Kidney epithelial cell (primary cell): ENCODE data around the gene TBX18. TPM values are rescaled to one million over a fixed set of nuclear protein-coding genes. Genes with fewer than 3 reads are reported as not detected.

Experiments used
- DNase-seq: peaks from one replicate; pipeline ENCODE4 v3.0.0-alpha.2; 2010; ENCODE audit warnings: low read depth
- H3K27me3 ChIP-seq: 2 replicates; pipeline ENCODE4 v1.6.0; 2011; ENCODE audit warnings: low read length; ENCODE audit not compliant: control insufficient read depth, insufficient read depth
- H3K36me3 ChIP-seq: 2 replicates; pipeline ENCODE4 v1.5.1; 2011; ENCODE audit warnings: low read length; ENCODE audit not compliant: control insufficient read depth, insufficient read depth
- H3K4me3 ChIP-seq: 2 replicates; pipeline ENCODE4 v1.5.1; 2011; ENCODE audit warnings: low read depth, mild to moderate bottlenecking, control low read depth, low read length
- total RNA-seq: library from RNA; depleted of rRNA; stranded (reverse); fragments of >200 nt; gene quantifications from 2 replicates; pipeline ENCODE4 v1.2.3, GENCODE V29; 2015
- TF ChIP-seq, protein P1 (sequence below): IDR thresholded peaks from 2 replicates; pipeline ENCODE4 v1.5.1; 2011; ENCODE audit warnings: mild to moderate bottlenecking, moderate library complexity, low read length, control low read depth, inconsistent platforms; ENCODE audit not compliant: insufficient read depth, poor library complexity, severe bottlenecking

Gene TBX18
- total RNA-seq, 1 donor from 2014 or later = 0.46 TPM

- no peak overlapping the region for H3K4me3 ChIP-seq
- TF ChIP-seq, protein P1, sequence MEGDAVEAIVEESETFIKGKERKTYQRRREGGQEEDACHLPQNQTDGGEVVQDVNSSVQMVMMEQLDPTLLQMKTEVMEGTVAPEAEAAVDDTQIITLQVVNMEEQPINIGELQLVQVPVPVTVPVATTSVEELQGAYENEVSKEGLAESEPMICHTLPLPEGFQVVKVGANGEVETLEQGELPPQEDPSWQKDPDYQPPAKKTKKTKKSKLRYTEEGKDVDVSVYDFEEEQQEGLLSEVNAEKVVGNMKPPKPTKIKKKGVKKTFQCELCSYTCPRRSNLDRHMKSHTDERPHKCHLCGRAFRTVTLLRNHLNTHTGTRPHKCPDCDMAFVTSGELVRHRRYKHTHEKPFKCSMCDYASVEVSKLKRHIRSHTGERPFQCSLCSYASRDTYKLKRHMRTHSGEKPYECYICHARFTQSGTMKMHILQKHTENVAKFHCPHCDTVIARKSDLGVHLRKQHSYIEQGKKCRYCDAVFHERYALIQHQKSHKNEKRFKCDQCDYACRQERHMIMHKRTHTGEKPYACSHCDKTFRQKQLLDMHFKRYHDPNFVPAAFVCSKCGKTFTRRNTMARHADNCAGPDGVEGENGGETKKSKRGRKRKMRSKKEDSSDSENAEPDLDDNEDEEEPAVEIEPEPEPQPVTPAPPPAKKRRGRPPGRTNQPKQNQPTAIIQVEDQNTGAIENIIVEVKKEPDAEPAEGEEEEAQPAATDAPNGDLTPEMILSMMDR = no peak
- DNase-seq = no peak
Measured at GRCh38 chr6:84801250-84801649, 36.9 kb upstream of the TBX18 start.

GRCh38 chr6:84798257-84798656 lies 33.9 kb upstream of the TBX18 start:
- no peaks in the 10 kb centered on the region for H3K36me3 ChIP-seq
- TF ChIP-seq, protein P1 = no peak
- H3K27me3 ChIP-seq = no peaks in the 10 kb centered on the region
- H3K4me3 ChIP-seq = no peak overlapping the region
- DNase-seq = no peak

More at GRCh38 chr6:84801250-84801649, 36.9 kb upstream of the TBX18 start:
- Histone ChIP-seq H3K27me3 (no peaks in the 10 kb centered on the region), H3K36me3 (no peaks in the 10 kb centered on the region)

- Histone ChIP-seq H3K36me3 (no peaks in the 10 kb centered on the region), H3K4me3 (no peak overlapping the region), H3K27me3 (no peaks in the 10 kb centered on the region)
- TF ChIP-seq, protein P1 = no peak
- DNase-seq = no peak
Measured at GRCh38 chr6:84796343-84796742, 31.9 kb upstream of the TBX18 start.

GRCh38 chr6:84791927-84792326 lies 27.5 kb upstream of the TBX18 start:
- DNase-seq = no peak
- Histone ChIP-seq H3K36me3 (no peaks in the 10 kb centered on the region), H3K27me3 (no peaks in the 10 kb centered on the region), H3K4me3 (no peak overlapping the region)
- TF ChIP-seq, protein P1 = no peak

GRCh38 chr6:84791233-84791632 lies 26.8 kb upstream of the TBX18 start:
- H3K27me3 ChIP-seq = no peaks in the 10 kb centered on the region
- H3K36me3 ChIP-seq = no peaks in the 10 kb centered on the region
- no peak overlapping the region for H3K4me3 ChIP-seq
- TF ChIP-seq, protein P1 = no peak
- no peak for DNase-seq

DNA sequence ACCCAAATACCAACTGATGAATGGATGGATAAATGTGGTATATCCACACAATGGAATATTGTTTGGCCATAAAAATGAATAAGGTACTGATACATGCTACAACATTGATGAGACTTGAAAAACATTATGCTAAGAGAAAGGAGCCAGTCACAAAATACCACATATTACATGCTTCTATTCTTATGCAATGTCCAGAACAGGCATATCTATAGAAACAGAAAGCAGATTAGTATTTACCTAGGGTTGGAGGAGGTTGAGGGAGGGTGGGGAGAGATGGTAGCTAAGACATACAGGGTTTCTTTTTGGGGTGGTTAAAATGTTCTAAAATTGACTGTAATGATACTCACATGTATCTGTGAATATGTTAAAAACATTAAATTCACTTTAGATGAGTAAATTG lies 24.8 kb upstream of the TBX18 start:
- H3K27me3 ChIP-seq = peaks cover 3% of the 10 kb centered on the region
- no peak overlapping the region for H3K4me3 ChIP-seq
- H3K36me3 ChIP-seq = no peaks in the 10 kb centered on the region
- TF ChIP-seq, protein P1 = no peak
- no peak for DNase-seq
